ENCODE measurements around the gene SYDE2. TPM values are rescaled to one million over a fixed set of nuclear protein-coding genes. Genes with fewer than 3 reads are reported as not detected.

Gene SYDE2
- polyA plus RNA-seq, 2 of the 4 experiments (the other 2 are of a cell fraction) = 0.92 to 2.6 TPM

- Histone ChIP-seq H3K27ac (no peak overlapping the region), H3K9me3 (no peaks in the 10 kb centered on the region), H3K4me3 (no peak overlapping the region), H3K4me1 (no peaks in the 10 kb centered on the region), H3K4me2 (no peak overlapping the region)
- 90% methylated on average over 1 of the region's 1 CpG for WGBS (ENCODE audit: missing lambda C conversion rate)
- ATAC-seq = no peak
- CTCF ChIA-PET = interaction anchor here (1.4 kb wide), 1 partner anchor 10 kb away, joined by 3 read pairs; no protein-coding TSS in a partner anchor
- DNase-seq (ENCODE audit: low read depth in 1 of 2, low spot score in 1 of 2) = no peak
- POLR2A ChIA-PET = no interaction called here
- no peak for TF ChIP-seq REST (IDR thresholded peaks at IDR 0.05)
- TF ChIP-seq HOXB13 (CRISPR knock-in tag; IDR thresholded peaks at IDR 0.05; ENCODE audit: low read depth) = no peak
- TF ChIP-seq SREBF2 (IDR thresholded peaks at IDR 0.05) = no peak
- no peak for TF ChIP-seq ELK1 (IDR thresholded peaks at IDR 0.05; ENCODE audit: low read depth, low read length)
- TF ChIP-seq MYC (IDR thresholded peaks at IDR 0.05; ENCODE audit: borderline replicate concordance, low read length) = no peak
- no peak for TF ChIP-seq MAFK (IDR thresholded peaks at IDR 0.05; ENCODE audit: partially characterized antibody)
- no peak for TF ChIP-seq HMGXB4 (CRISPR knock-in tag; IDR thresholded peaks at IDR 0.05; ENCODE audit: borderline replicate concordance)
- no peak for TF ChIP-seq CTCF (IDR thresholded peaks at IDR 0.05)
- TF ChIP-seq BHLHE40 (IDR thresholded peaks at IDR 0.05; ENCODE audit: low read depth, low read length) = no peak
- TF ChIP-seq EP300 (IDR thresholded peaks at IDR 0.05) = no peak
- no peak for TF ChIP-seq JUN (IDR thresholded peaks at IDR 0.05)
- no peak for TF ChIP-seq JUNB (IDR thresholded peaks at IDR 0.05)
- TF ChIP-seq ZSCAN20 (CRISPR knock-in tag; IDR thresholded peaks at IDR 0.05) = no peak
- TF ChIP-seq RCOR1 (IDR thresholded peaks at IDR 0.05; ENCODE audit: low read depth, low read length) = no peak
- no peak for TF ChIP-seq RARB (CRISPR knock-in tag; IDR thresholded peaks at IDR 0.05)
- no peak for TF ChIP-seq CHD2 (IDR thresholded peaks at IDR 0.05; ENCODE audit: low read length, partially characterized antibody)
- FAIRE-seq = no peak
These were observed 34.5 kb downstream of the SYDE2 start for GRCh38 chr1:85166351-85166750.

- H3K4me2 ChIP-seq = no peak overlapping the region
- H3K9me3 ChIP-seq = no peaks in the 10 kb centered on the region
- H3K27ac ChIP-seq = no peak overlapping the region
- H3K4me1 ChIP-seq = no peaks in the 10 kb centered on the region
- ChIA-PET CTCF (interaction anchor here (0.7 to 0.9 kb wide), 2 partner anchors 10 to 534 kb away, joined by 3 to 4 read pairs; no protein-coding TSS in a partner anchor), POLR2A (no interaction called here)
- no peak for DNase-seq (ENCODE audit: low read depth in 1 of 2, low spot score in 1 of 2)
- ATAC-seq = no peak
- 78% methylated on average over 5 of the region's 5 CpGs for WGBS (ENCODE audit: missing lambda C conversion rate)
- H3K4me3 ChIP-seq = no peak overlapping the region
- no peak for FAIRE-seq
- no peak for TF ChIP-seq CBX8 (IDR thresholded peaks at IDR 0.05)
- TF ChIP-seq ELK1 (IDR thresholded peaks at IDR 0.05; ENCODE audit: low read depth, low read length) = no peak
- TF ChIP-seq RCOR1 (IDR thresholded peaks at IDR 0.05; ENCODE audit: low read depth, low read length) = no peak
- TF ChIP-seq EHF (CRISPR knock-in tag; IDR thresholded peaks at IDR 0.05) = no peak
- no peak for TF ChIP-seq GATA3 (IDR thresholded peaks at IDR 0.05; ENCODE audit: borderline replicate concordance)
- no peak for TF ChIP-seq MAZ (IDR thresholded peaks at IDR 0.05; ENCODE audit: borderline replicate concordance, low read depth, low read length)
- TF ChIP-seq POLR2A (IDR thresholded peaks at IDR 0.05; ENCODE audit: low read length) = no peak
- no peak for TF ChIP-seq JUNB (IDR thresholded peaks at IDR 0.05)
- TF ChIP-seq RNF2 (IDR thresholded peaks at IDR 0.05; ENCODE audit: borderline replicate concordance, low read depth) = no peak
- TF ChIP-seq FOXS1 (CRISPR knock-in tag; IDR thresholded peaks at IDR 0.05) = no peak
- no peak for TF ChIP-seq POLR2AphosphoS2 (conservative IDR thresholded peaks at IDR 0.05; ENCODE audit: low read length)
- TF ChIP-seq HES2 (IDR thresholded peaks at IDR 0.05) = no peak
- no peak for TF ChIP-seq CBX2 (IDR thresholded peaks at IDR 0.05; ENCODE audit: borderline replicate concordance, low read depth)
- no peak for TF ChIP-seq BHLHE40 (IDR thresholded peaks at IDR 0.05; ENCODE audit: low read depth, low read length)
- TF ChIP-seq MYC (IDR thresholded peaks at IDR 0.05; ENCODE audit: borderline replicate concordance, low read length) = no peak
- TF ChIP-seq SMC3 (IDR thresholded peaks at IDR 0.05) = no peak
- TF ChIP-seq NR3C1 (IDR thresholded peaks at IDR 0.05) = no peak
- TF ChIP-seq JUN (IDR thresholded peaks at IDR 0.05) = no peak
These were observed 41.9 kb downstream of the SYDE2 start for GRCh38 chr1:85158910-85159309.
